Cardiac muscle cell (in vitro differentiated cells and primary cell): ENCODE results near the gene EEF1AKMT1. TPM values are rescaled to one million over a fixed set of nuclear protein-coding genes. Genes with fewer than 3 reads are reported as not detected.
"Not testable (repeated sequence)": the region's sequence is repeated elsewhere in the genome, so short reads cannot be mapped to it uniquely, and the experiment has no call there.

ENCODE experiments used
- DNase-seq, 2 donors: peaks; one replicate each; pipeline versions ENCODE4 v3.0.0 to v3.0.0-alpha.2; 2010 to 2017; ENCODE audit warnings: low read depth in 1 of 2, low spot score in 1 of 2
- H3K27ac ChIP-seq: fragments of 200-600 bp; sonication (generic); 2 replicates; pipeline ENCODE4 v1.5.1; 2016
- H3K27me3 ChIP-seq: fragments of 200-600 bp; sonication (generic); 2 replicates; pipeline ENCODE4 v1.6.0; 2016; ENCODE audit warnings: control low read depth
- H3K36me3 ChIP-seq: fragments of 200-600 bp; sonication (generic); 2 replicates; pipeline ENCODE4 v1.5.1; 2016; ENCODE audit warnings: control low read depth
- H3K4me1 ChIP-seq: fragments of 200-600 bp; sonication (generic); 2 replicates; pipeline ENCODE4 v1.8.1; 2017; ENCODE audit warnings: low read depth, mild to moderate bottlenecking, mixed run types
- H3K4me3 ChIP-seq: fragments of 200-600 bp; sonication (generic); 2 replicates; pipeline ENCODE4 v1.5.1; 2016; ENCODE audit warnings: mild to moderate bottlenecking
- H3K9me3 ChIP-seq: fragments of 200-600 bp; sonication (generic); 2 replicates; pipeline ENCODE4 v1.5.1; 2017; ENCODE audit warnings: low read depth, mild to moderate bottlenecking, control low read depth
- polyA plus RNA-seq: library from polyadenylated mRNA; unstranded; fragments of >200 nt; fragmentation: Nextera tagmentation; extraction: Ambion mirVana; gene quantifications from 2 replicates; pipeline ENCODE4 v1.2.1, GENCODE V29; 2016
- total RNA-seq: library from RNA; depleted of rRNA; stranded (reverse); fragments of >200 nt; gene quantifications from 2 replicates; pipeline ENCODE4 v1.2.3, GENCODE V29; 2016
- TF ChIP-seq, protein P1 (sequence below): IDR thresholded peaks from 2 replicates; pipeline ENCODE4 v1.5.1; 2012; ENCODE audit warnings: low read depth, mild to moderate bottlenecking, low read length

Gene EEF1AKMT1
- total and polyA plus RNA-seq, 2 experiments from 2014 or later = 7.2 to 11.5 TPM

GRCh38 chr13:20769091-20769490 is 4.7 kb downstream of the EEF1AKMT1 start:
- Histone ChIP-seq H3K27me3 (no peaks in the 10 kb centered on the region), H3K9me3 (no peaks in the 10 kb centered on the region), H3K4me1 (peaks cover 6% of the 10 kb centered on the region), H3K4me3 (no peak overlapping the region), H3K36me3 (no peaks in the 10 kb centered on the region), H3K27ac (no peak overlapping the region)
- DNase-seq = peak in 1 of 2 donors; percentile 10
- TF ChIP-seq, protein P1, sequence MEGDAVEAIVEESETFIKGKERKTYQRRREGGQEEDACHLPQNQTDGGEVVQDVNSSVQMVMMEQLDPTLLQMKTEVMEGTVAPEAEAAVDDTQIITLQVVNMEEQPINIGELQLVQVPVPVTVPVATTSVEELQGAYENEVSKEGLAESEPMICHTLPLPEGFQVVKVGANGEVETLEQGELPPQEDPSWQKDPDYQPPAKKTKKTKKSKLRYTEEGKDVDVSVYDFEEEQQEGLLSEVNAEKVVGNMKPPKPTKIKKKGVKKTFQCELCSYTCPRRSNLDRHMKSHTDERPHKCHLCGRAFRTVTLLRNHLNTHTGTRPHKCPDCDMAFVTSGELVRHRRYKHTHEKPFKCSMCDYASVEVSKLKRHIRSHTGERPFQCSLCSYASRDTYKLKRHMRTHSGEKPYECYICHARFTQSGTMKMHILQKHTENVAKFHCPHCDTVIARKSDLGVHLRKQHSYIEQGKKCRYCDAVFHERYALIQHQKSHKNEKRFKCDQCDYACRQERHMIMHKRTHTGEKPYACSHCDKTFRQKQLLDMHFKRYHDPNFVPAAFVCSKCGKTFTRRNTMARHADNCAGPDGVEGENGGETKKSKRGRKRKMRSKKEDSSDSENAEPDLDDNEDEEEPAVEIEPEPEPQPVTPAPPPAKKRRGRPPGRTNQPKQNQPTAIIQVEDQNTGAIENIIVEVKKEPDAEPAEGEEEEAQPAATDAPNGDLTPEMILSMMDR = no peak

DNA sequence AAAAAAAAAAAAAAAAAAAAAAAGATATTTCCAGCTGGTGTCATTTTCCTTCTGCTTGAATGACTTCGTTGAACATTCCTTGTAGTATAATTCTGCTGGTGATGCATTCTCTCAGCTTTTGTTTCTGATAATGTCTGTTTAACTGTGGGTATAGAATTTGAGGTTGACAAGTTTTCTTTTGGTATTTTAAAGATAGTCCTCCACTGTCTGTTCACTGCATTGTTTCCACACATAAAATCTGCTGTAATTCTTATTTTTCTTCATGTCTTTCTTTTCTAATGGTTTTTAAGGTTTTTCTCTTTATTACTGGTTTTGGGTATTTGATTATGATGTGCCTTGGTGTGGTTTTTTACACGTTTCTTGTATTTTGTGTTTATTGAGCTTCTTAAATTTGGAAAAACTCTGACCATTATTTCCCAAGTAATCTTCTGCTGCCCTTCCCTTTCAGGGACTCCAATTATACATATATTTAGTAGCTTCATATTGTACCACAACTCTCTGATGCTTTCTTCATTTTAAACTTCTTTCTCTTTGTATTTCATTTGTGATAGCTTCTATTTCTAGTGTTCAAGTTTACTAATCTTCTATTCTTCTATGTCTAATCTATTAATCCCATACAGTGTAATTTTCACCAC is 6.3 kb downstream of the EEF1AKMT1 start:
- Histone ChIP-seq H3K27ac (no peak overlapping the region), H3K4me1 (no peaks in the 10 kb centered on the region), H3K4me3 (no peak overlapping the region), H3K27me3 (no peaks in the 10 kb centered on the region), H3K9me3 (no peaks in the 10 kb centered on the region), H3K36me3 (no peaks in the 10 kb centered on the region)
- TF ChIP-seq, protein P1 = no peak
- no peak for DNase-seq

- TF ChIP-seq, protein P1 = no peak
- H3K27me3 ChIP-seq = no peaks in the 10 kb centered on the region
- H3K36me3 ChIP-seq = no peaks in the 10 kb centered on the region
- DNase-seq = no peak
- H3K27ac ChIP-seq = no peak overlapping the region
- H3K4me3 ChIP-seq = no peak overlapping the region
- H3K4me1 ChIP-seq = no peaks in the 10 kb centered on the region
- no peaks in the 10 kb centered on the region for H3K9me3 ChIP-seq
Measured at GRCh38 chr13:20760872-20761271, 12.9 kb downstream of the EEF1AKMT1 start.

GRCh38 chr13:20754009-20754408 is 19.8 kb downstream of the EEF1AKMT1 start:
- Histone ChIP-seq H3K36me3 (no peaks in the 10 kb centered on the region), H3K4me3 (no peak overlapping the region), H3K9me3 (no peaks in the 10 kb centered on the region), H3K4me1 (no peaks in the 10 kb centered on the region), H3K27me3 (no peaks in the 10 kb centered on the region), H3K27ac (no peak overlapping the region)
- no peak for DNase-seq
- TF ChIP-seq, protein P1 = no peak

GRCh38 chr13:20749377-20749776 is 24.4 kb downstream of the EEF1AKMT1 start:
- Histone ChIP-seq H3K36me3 (no peaks in the 10 kb centered on the region), H3K27ac (no peak overlapping the region), H3K4me3 (no peak overlapping the region), H3K4me1 (no peaks in the 10 kb centered on the region), H3K9me3 (no peaks in the 10 kb centered on the region), H3K27me3 (no peaks in the 10 kb centered on the region)
- DNase-seq = no peak
- TF ChIP-seq, protein P1 = no peak

DNA sequence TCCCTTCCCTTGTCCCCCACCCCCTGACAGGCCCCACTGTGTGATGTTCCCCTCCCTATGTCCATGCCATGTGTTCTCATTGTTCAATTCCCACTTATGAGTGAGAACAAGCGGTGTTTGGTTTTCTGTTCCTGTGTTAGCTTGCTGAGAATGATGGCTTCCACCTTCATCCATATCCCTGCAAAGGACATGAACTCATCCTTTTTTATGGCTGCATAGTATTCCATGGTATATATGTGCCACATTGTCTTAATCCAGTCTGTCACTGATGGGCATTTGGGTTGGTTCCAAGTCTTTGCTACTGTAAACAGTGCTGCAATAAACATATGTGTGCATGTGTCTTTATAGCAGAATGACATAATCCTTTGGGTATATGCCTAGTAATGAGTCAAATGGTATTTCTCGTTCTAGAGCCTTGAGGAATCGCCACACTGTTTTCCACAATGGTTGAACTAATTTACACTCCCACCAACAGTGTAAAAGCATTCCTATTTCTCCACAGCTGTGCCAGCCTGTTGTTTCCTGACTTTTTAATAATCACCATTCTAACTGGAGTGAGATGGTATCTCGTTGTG is 29.8 kb downstream of the EEF1AKMT1 start:
- H3K4me3 ChIP-seq, H3K4me1 ChIP-seq, H3K36me3 ChIP-seq, H3K27ac ChIP-seq, DNase-seq, H3K9me3 ChIP-seq, H3K27me3 ChIP-seq: not testable (repeated sequence)
